ENCODE data around the gene FAM120A.

FAM120A gene

DNA sequence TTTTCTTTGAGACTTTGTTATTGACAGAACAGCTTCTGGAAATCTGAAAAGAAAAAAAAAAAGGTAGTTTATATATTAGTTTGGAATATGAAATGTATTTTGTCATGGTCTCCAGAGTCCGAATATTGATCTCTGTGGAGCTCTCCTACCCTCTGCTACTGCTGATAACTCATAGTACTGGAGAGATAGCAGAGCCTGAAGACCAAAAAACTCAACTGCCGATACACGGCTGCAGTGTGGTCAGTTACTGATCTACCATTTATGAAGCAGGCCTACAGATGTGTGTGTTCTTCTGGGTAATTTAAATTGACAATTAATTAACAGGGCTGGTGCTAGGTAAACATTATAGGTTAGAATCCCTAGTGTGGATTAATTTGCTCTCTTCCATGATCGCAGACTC, 3.8 kb upstream of the FAM120A start:
- no peak for DNase-seq

DNA sequence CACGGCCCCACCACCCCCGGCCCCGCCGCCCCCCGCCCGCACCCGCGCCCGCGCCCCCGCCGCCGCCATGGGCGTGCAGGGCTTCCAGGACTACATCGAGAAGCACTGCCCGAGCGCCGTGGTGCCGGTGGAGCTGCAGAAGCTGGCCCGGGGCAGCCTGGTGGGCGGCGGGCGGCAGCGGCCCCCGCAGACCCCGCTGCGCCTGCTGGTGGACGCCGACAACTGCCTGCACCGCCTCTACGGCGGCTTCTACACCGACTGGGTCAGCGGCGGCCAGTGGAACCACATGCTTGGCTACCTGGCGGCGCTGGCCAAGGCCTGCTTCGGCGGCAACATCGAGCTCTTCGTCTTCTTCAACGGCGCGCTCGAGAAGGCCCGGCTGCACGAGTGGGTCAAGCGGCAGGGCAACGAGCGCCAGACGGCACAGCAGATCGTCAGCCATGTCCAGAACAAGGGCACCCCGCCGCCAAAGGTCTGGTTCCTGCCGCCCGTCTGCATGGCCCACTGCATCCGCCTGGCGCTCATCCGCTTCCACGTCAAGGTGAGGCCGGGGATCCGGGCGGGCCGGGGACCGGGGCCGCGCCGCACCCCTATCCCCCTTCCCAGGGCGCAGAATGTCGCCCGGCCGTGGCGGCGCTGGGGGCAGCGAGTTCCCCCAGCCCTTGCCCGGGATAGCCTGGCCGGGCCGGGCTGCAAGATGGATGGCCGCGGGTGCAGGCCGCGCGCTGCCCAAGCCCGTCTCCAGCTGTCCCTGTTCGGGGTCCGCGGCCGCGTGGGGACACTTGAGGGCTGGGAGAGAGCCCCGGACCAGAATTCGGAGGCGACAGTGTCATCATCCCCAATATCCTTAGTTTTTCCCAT, 594 bp downstream of the FAM120A start:
- peak; percentile 36 for DNase-seq

DNA sequence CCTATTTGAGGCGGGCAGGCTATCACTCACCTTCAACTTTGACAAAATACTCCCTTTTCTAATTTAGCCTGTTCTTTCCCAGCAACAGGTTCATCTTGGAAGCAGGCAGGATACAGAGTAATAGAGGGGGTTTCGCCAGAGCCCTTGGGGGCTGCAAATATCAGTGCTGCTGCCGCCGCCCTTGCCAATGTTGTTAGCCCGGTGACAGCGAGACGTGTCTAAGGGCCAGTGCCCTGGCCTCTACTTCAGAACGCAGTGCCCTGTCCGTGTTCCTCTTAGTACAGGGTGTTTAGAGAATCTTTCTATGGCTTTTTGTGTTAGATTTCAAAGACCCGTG, 1.2 kb downstream of the FAM120A start:
- DNase-seq: no peak

- DNase-seq: peak; percentile 92
These were observed 1.8 kb downstream of the FAM120A start, which contains the start of gene FAM120AOS for GRCh38 chr9:93453047-93453914. FAM120AOS (minus strand) TSS chr9:93453581; CDS start chr9:93452709, 872 bp downstream.

DNA sequence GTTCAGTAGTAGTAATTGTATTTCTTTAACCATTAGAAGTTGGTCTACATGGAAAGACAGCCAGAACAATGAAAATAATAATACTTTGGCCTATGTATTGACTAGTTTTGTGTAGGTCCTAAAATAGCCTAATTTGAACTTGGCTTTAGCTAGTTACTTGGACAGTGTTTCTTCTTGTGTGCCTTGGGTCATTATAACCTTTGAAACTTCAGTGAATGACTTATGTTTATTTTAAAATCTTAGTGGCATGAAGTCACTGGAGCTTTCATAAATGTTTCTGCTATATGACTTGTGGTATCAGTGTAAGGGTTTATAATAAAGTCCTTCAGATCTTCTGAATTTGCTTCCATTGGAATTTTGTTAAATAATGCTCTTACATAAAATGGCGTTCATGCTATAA, 4.5 kb downstream of the FAM120A start:
- DNase-seq: no peak

GRCh38 chr9:93456504-93456903, 5.0 kb downstream of the FAM120A start:
- DNase-seq: no peak

DNA sequence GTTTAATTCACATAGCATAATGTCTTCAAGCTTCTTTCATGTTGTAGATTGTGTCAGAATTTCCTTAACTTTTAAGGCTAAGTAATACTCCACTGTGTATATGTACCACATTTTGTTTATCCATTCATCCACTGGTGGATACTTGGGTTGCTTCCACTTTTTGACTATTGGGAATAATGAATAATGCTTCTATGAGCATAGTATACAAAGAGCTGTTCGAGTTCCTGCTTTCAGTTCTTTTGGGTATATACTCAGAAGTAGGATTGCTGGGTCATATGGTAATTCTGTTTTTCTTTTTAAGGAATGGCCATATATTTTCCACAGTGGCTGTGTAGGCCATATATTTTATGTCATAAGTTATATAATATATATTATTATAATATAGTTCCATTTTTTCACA, 5.5 kb downstream of the FAM120A start:
- no peak for DNase-seq

GRCh38 chr9:93458712-93459111, 7.2 kb downstream of the FAM120A start:
- no peak for DNase-seq

- DNase-seq: no peak
These were observed 8.0 kb downstream of the FAM120A start for GRCh38 chr9:93459432-93459847.

GRCh38 chr9:93460689-93461413, 9.4 kb downstream of the FAM120A start:
- DNase-seq: no peak

DNA sequence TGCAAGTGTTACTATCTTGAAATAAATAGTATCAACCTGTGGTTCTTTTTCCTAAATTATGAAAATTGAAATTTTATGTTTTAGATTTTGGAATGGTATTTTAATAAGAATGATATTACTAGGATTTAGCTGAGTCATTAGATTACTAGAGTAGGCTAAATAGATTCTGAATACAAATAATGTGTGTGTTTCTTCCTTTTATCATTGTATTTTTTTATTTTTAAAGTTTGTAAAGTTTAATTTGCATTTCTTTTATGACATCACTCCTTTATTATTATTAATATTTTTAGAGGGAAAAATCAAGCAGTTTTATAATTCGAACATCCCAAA, 9.9 kb downstream of the FAM120A start:
- no peak for DNase-seq

DNA sequence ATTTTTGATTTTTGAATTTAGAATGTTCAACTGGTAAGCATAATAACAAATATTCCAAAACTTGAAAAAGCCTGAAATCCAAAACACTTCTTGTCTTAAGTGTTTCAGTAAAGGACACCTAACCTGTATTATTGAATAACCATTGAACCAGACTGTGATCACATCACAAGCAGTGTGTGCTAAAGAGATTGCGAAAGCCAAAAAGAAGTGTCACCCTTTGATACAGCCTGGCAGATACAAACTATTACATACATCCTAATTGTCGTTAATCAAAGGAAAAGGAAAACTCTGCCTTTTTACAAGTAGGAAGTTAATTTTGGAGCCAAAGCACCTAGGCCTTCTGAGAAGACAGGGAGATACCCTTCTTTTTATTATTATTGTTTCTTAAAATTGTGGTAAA, 10.3 kb downstream of the FAM120A start:
- DNase-seq: no peak

DNA sequence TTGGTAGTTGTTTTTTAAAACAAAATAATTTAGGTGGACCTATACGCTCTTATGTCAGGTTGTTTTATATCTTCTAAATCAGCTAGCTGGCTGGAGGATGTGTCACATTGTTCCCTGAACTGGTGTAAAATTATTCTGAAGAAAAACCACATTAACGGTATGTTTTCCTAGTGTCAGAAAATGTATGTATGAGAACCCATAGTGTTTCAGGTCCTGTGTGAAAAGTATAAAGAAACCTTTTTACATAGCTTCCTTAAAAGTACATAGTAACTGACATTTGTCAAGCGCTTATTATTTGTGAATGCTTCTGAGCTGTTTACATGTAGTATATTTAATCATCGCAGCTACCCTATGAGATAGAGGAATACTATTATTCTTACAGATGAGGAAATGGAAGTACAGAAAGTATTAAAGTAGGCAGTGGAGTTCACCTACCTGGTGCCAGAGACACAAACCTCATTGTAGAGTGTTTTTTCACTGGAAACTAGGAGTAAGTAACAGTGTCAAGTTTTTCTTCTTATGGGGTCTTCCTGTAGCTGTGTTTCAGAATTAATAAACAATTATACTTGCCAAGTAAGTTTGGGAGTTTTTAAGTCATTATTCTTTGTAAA, 12.3 kb downstream of the FAM120A start:
- DNase-seq: no peak

DNA sequence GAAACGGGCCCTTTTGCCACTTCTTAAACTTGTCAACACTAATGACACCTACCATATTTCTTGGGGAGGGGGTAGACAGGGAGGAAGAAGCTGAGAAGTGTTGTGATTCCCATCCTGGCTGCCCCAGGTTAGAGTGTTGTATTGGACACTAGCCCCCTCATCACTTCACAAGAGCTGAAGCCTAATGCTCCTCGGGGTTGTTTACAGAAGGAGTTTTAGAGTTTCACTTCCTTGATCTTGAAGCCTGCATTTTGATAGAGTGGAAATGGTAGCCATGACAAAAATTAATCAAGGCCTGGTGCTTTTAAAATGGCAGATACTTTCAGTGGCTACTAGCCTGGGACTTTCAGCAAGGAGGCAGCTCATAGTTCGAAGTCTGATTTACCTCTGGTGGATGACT, 12.9 kb downstream of the FAM120A start:
- no peak for DNase-seq

- DNase-seq: no peak
These were observed 13.4 kb downstream of the FAM120A start for GRCh38 chr9:93464876-93465275.

DNA sequence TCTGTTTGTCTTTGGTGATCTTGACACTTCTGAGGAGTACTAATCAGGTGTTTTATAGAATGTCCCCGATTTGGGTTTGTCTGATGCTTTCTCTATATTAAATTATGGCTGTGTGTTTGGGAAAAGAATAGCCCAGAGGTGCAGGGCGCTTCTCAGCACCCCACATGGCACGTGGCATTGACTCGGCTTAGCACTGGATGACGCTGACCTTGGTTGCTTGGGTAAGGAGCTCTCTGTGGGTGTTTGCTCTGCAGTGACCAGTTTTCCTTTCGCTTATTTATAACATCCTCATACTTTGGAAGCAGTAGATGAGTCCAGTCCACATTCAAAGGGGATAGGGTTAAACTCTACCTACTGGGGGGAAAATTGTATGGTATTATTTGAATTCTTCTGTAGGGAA, 14.4 kb downstream of the FAM120A start:
- DNase-seq: no peak

- DNase-seq: no peak
These were observed 15.1 kb downstream of the FAM120A start for GRCh38 chr9:93466416-93467061.

DNA sequence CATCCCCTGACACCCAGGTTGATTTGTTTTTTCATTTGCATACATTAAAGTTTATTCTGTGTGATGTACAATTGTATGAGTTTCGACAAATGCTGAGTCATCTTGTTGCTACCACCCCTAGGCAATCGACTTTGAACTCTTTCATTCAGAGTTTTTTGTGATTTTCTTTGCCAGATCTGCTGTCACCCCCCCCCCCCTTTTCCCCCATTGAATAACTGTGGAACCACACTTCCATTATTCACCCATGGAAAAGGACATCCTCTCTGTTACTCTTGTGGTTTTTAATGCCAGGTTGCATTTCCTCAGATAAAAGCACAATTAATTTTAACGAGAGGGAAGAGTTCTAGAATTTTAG, 15.6 kb downstream of the FAM120A start:
- no peak for DNase-seq

GRCh38 chr9:93467462-93467861, 16.0 kb downstream of the FAM120A start:
- DNase-seq: no peak

DNA sequence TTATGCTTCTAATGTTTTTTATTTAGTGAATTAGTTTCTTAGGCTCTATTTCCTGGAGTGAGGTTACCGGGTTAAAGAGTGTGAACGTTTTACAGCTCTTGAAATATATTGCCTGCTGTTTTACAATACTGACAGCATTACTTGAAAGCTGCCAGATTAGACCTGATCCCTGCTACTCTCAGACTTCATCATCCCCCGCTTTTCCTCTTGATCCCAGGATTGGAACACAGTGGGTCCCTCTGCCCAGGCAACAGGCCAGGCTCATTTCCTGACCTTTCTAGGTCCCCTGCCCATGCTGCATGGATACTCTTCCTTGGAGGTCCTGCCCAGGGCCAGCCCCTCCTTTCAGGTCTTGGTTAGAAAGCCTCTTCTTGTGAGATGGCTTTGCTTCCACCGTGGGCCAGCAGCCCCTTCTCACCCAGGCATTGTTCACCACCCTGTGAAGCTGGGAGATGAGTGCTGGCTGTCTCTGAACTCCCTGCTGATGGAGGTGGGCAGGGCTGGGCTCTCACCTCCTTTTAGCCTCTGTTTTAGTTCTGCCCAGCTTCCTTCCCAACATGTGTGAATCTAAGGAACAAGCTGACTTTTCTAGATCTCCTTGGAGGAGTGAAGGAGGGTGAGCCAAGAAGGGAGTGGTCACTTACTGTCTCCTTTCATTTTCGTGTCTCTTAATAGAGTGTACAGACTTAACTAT, 17.4 kb downstream of the FAM120A start:
- DNase-seq: no peak

- DNase-seq: no peak
These were observed 18.9 kb downstream of the FAM120A start for GRCh38 chr9:93470391-93470790.

DNA sequence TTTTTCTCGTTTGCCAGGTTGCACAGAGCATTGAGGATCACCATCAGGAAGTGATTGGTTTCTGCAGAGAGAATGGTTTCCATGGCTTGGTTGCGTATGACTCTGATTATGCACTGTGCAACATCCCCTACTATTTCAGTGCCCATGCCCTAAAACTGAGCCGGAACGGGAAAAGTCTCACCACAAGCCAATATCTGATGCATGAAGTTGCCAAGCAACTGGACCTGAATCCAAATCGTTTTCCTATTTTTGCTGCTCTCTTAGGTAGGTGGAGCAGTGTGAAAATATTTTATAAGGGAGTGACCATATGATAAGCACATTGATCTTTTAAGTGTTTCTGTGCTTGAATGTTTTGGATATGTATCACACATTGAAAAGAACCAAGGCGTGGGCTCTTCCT, 19.6 kb downstream of the FAM120A start:
- DNase-seq: no peak

All from NCI-H2171 (cell line).